Heart left ventricle (tissue), 16 donors: ENCODE measurements around the gene AGK. TPM values are rescaled to one million over a fixed set of nuclear protein-coding genes. Genes with fewer than 3 reads are reported as not detected.

ENCODE experiments used
- ATAC-seq, 4 donors: fragments of 200-7000 bp; cut with Tn5 transposase; one replicate each; pipeline ENCODE4 v1.9.1; 2020 to 2022; ENCODE audit warnings: moderate library complexity in 4 of 4, mild to moderate bottlenecking in 3 of 4, moderate number of reproducible peaks in 1 of 4
- DNase-seq, 5 donors: peaks; one replicate each; pipeline ENCODE4 v3.0.0-alpha.2; 2020
- H3K27ac ChIP-seq, 12 donors: fragments of 200-600 bp; sonication (generic) in 4 of 12; one replicate each; pipeline versions ENCODE4 v1.5.0 to v1.8.0; 2016 to 2022; ENCODE audit warnings: mild to moderate bottlenecking in 2 of 12
- H3K27me3 ChIP-seq, 9 donors: fragments of 200-600 bp; sonication (generic) in 2 of 9; one replicate each; pipeline versions ENCODE4 v1.5.1 to v1.8.0; 2016 to 2022; ENCODE audit warnings: mild to moderate bottlenecking in 3 of 9
- H3K36me3 ChIP-seq, 9 donors: fragments of 200-600 bp; sonication (generic) in 2 of 9; one replicate each; pipeline versions ENCODE4 v1.5.0 to v1.8.0; 2018 to 2022; ENCODE audit warnings: mild to moderate bottlenecking in 2 of 9
- H3K4me1 ChIP-seq, 12 donors: fragments of 200-600 bp; sonication (generic) in 4 of 12; one replicate each; pipeline versions ENCODE4 v1.5.0 to v1.8.0; 2016 to 2022; ENCODE audit warnings: mild to moderate bottlenecking in 3 of 12
- H3K4me3 ChIP-seq, 12 donors: fragments of 200-600 bp; sonication (generic) in 4 of 12; one replicate each; pipeline versions ENCODE4 v1.5.0 to v1.8.0; 2017 to 2022; ENCODE audit warnings: mild to moderate bottlenecking in 9 of 12, moderate library complexity in 4 of 12
- H3K9me3 ChIP-seq, 12 donors: fragments of 200-600 bp; sonication (generic) in 4 of 12; one replicate each; pipeline versions ENCODE4 v1.5.0 to v1.8.0; 2016 to 2022; ENCODE audit warnings: mild to moderate bottlenecking in 1 of 12
- POLR2A ChIP-seq, 2 donors: fragments of 450-650 bp; IDR thresholded peaks; one replicate each; pipeline ENCODE4 v1.6.1; 2017; ENCODE audit warnings: antibody characterized with exemption in 2 of 2, mild to moderate bottlenecking in 2 of 2, moderate library complexity in 2 of 2
- WGBS, 4 donors: extraction: QIAGEN DNeasy Blood & Tissue Kit in 2 of 4; methylation state at CpG; one replicate each; pipeline versions ENCODE4 v1.1.5 to v1.1.7; 2013 to 2018; 5-methylcytosine and 5-hydroxymethylcytosine counted together
- intact Hi-C, 10 donors: fragments of 100-400 bp; cut with DNase I; formaldehyde crosslinking; loops; one replicate each; pipeline versions ENCODE4 v1.11.1 to v1.14.2; 2022
- polyA plus RNA-seq, 2 donors: library from polyadenylated mRNA; stranded (reverse); fragments of 200-250 nt; gene quantifications; one replicate each; pipeline ENCODE4 v1.2.3, GENCODE V29; 2013
- total RNA-seq, 9 donors: library from RNA; depleted of rRNA in 2 of 9; stranded (reverse); fragments of >200 nt in 2 of 9; fragmentation: NEBNext Ultra II Directional in 3 of 9; extraction: Animal tissue kit (Norgen Biotek cat#: 25700) in 3 of 9; gene quantifications; one replicate each; pipeline versions ENCODE4 v1.1.0 to v1.2.4, GENCODE V29; 2016 to 2023
- TF ChIP-seq, protein P1 (sequence below), 12 donors: fragments of 200-600 bp; sonication (generic) in 4 of 12; IDR thresholded peaks; one replicate each; pipeline versions ENCODE4 v1.5.0 to v1.8.0; 2018 to 2022; ENCODE audit warnings: antibody characterized with exemption in 12 of 12, mild to moderate bottlenecking in 5 of 12
- donor health status: ischemic (EF 13 %, LVEDD 7.1; RV severe dilation, severe dysfunction).
- donor health status: healthy with polysubstance abuse.
- donor health status: DM: no; HTN: yes; CAD: no.
- donor health status: DM: no; HTN: no; CAD: no.
- donor health status: ischemic (EF 25% LVEDD 6.9; RV normal size, moderate dysfunction).
- donor health status: ischemic (EF 25% LVEDD 5.7; RV mildly dilated, moderate dysfunction).
- donor health status: healthy.
- donor health status: DM: yes; HTN: yes; CAD: no.
- donor health status: ischemic (EF 35%, LVEDD 5.7; RV mildly dilated, moderate dysfunction).
- donor health status: nonischemic (EF 11% LVEDD 7.7; RV severe dilation, severe dysfunction).
- donor health status: DM: yes; HTN: yes; CAD: no.
- donor health status: PGD.
- donor health status: ischemic (EF 29% LVEDD 5.4; RV normal size, mild dysfunction).
- donor health status: nonischemic (EF 23%, LVEDD 6.1; RV moderate dilation, normal function).

Gene AGK
- total and polyA plus RNA-seq, 11 donors = 21.4 to 49.8 (median 37.9) TPM

- H3K27me3 ChIP-seq = no peaks in the 10 kb centered on the region
- intact Hi-C loops = loop anchor here in 3 of 10 donors (10.0 kb wide), 1 partner anchor 86 kb away; no protein-coding TSS in a partner anchor
- DNase-seq = no peak
- no peak for TF ChIP-seq POLR2A (IDR thresholded peaks at IDR 0.05)
- TF ChIP-seq, protein P1, sequence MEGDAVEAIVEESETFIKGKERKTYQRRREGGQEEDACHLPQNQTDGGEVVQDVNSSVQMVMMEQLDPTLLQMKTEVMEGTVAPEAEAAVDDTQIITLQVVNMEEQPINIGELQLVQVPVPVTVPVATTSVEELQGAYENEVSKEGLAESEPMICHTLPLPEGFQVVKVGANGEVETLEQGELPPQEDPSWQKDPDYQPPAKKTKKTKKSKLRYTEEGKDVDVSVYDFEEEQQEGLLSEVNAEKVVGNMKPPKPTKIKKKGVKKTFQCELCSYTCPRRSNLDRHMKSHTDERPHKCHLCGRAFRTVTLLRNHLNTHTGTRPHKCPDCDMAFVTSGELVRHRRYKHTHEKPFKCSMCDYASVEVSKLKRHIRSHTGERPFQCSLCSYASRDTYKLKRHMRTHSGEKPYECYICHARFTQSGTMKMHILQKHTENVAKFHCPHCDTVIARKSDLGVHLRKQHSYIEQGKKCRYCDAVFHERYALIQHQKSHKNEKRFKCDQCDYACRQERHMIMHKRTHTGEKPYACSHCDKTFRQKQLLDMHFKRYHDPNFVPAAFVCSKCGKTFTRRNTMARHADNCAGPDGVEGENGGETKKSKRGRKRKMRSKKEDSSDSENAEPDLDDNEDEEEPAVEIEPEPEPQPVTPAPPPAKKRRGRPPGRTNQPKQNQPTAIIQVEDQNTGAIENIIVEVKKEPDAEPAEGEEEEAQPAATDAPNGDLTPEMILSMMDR (IDR thresholded peaks at IDR 0.05) = no peak
- no peak overlapping the region for H3K4me3 ChIP-seq
- peaks cover 0 to 29% (median 8%) of the 10 kb centered on the region in 12 donors for H3K4me1 ChIP-seq
- WGBS, 4 donors = 48 to 53% (median 49%) methylated on average over 3 of the region's 3 CpGs
- H3K27ac ChIP-seq = peak overlapping the region; percentile 7 to 81 (median 62)
- peak in 3 of 4 donors; percentile 70 to 78 (median 76) for ATAC-seq
- peaks cover 0 to 12% (median 6%) of the 10 kb centered on the region in 12 donors for H3K9me3 ChIP-seq
- H3K36me3 ChIP-seq = peaks cover 0 to 37% (median 18%) of the 10 kb centered on the region in 9 donors
These were observed 7.5 kb downstream of the AGK start for GRCh38 chr7:141558544-141559183.

DNA sequence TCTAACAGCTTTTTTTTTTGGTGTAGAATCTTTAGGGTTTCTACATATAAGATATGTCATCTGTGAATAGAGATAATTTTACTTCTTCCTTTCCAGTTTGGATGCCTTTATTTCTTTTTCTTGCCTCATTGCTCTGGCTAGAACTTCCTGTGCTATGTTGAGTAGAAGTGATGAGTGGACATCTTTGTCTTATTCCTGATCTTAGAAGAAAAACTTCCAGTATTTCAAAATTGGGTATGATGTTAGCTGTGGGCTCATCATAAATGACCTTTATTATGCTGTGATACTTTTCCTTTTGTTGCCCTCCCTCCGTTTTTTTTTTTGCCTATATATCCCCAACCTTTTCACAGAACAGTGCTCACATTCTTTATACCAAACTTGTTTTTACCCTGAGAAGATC is 8.8 kb downstream of the AGK start:
- Histone ChIP-seq H3K4me1 (peaks cover 0 to 29% (median 8%) of the 10 kb centered on the region in 12 donors), H3K27me3 (no peaks in the 10 kb centered on the region), H3K27ac (no peak overlapping the region), H3K36me3 (peaks cover 0 to 48% (median 23%) of the 10 kb centered on the region in 9 donors), H3K9me3 (peaks cover 0 to 12% (median 6%) of the 10 kb centered on the region in 12 donors), H3K4me3 (no peak overlapping the region)
- 87 to 97% (median 93%) methylated on average over 1 of the region's 1 CpG for WGBS, 4 donors
- ATAC-seq (no peak), DNase-seq (no peak)
- TF ChIP-seq POLR2A (IDR thresholded peaks at IDR 0.05) = no peak
- TF ChIP-seq, protein P1 (IDR thresholded peaks at IDR 0.05) = no peak
- intact Hi-C loops = loop anchor here in 4 of 10 donors (5.0 to 10.0 kb wide), 2 partner anchors 85 to 87 kb away; no protein-coding TSS in a partner anchor

- ATAC-seq (peak in 2 of 4 donors; percentile 27 to 30), DNase-seq (peak in 2 of 5 donors; percentile 36 to 37)
- Histone ChIP-seq H3K4me1 (peaks cover 0 to 29% (median 8%) of the 10 kb centered on the region in 12 donors), H3K27ac (peak overlapping the region in 11 of 12 donors; percentile 33 to 76 (median 63)), H3K27me3 (no peaks in the 10 kb centered on the region), H3K9me3 (peaks cover 0 to 12% (median 6%) of the 10 kb centered on the region in 12 donors), H3K36me3 (peaks cover 0 to 53% (median 18%) of the 10 kb centered on the region in 9 donors), H3K4me3 (no peak overlapping the region)
- 59 to 85% (median 75%) methylated on average over 5 of the region's 5 CpGs for WGBS, 4 donors
- intact Hi-C loops = loop anchor here in 1 of 10 donors (5.0 kb wide), 1 partner anchor 85 kb away; no protein-coding TSS in a partner anchor
- TF ChIP-seq, protein P1 (IDR thresholded peaks at IDR 0.05) = no peak
- no peak for TF ChIP-seq POLR2A (IDR thresholded peaks at IDR 0.05)
These were observed 10.8 kb downstream of the AGK start for GRCh38 chr7:141562036-141562435.

DNA sequence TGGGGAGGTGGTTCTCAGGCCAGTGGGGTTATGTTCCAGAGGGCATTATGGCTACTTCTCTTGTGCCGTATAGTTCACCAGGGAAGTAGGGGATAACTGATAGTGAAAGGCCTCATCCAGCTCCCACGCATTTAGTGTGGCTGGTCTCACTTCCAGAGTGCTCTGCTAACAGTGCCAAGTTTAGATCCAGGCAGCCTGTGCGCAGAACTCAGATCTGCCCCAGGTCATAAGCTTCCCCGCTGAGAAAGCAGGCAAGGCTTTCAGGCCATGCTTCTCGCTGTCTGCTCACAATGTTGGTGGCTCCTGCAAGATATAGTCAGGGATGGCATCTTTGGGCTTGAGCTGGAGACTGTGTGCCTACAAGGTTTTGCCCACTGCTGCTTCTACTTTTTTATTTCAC is 11.3 kb downstream of the AGK start:
- Histone ChIP-seq H3K27me3 (no peaks in the 10 kb centered on the region), H3K27ac (peak overlapping the region in 11 of 12 donors; percentile 33 to 76 (median 63)), H3K36me3 (peaks cover 0 to 49% (median 16%) of the 10 kb centered on the region in 9 donors), H3K9me3 (peaks cover 0 to 12% (median 6%) of the 10 kb centered on the region in 12 donors), H3K4me1 (peaks cover 0 to 31% (median 8%) of the 10 kb centered on the region in 12 donors), H3K4me3 (no peak overlapping the region)
- 50 to 80% (median 61%) methylated on average over 5 of the region's 5 CpGs for WGBS, 4 donors
- DNase-seq = peak in 4 of 5 donors; percentile 17 to 50 (median 37)
- intact Hi-C loops = loop anchor here in 1 of 10 donors (5.0 kb wide), 1 partner anchor 85 kb away; no protein-coding TSS in a partner anchor
- TF ChIP-seq POLR2A (IDR thresholded peaks at IDR 0.05) = no peak
- TF ChIP-seq, protein P1 (IDR thresholded peaks at IDR 0.05) = no peak
- ATAC-seq = peak; percentile 72 to 85 (median 82)
